NT2/D1 (cell line): ENCODE results near the gene NACC2.

Experiments
- DNase-seq: peaks from one replicate; pipeline ENCODE4 v3.0.0-alpha.2; 2011; ENCODE audit warnings: low read depth, low spot score
- H3K27me3 ChIP-seq: 2 replicates; pipeline ENCODE4 v1.6.0; 2011; ENCODE audit warnings: mild to moderate bottlenecking; ENCODE audit not compliant: insufficient read length, insufficient read depth
- H3K36me3 ChIP-seq: 2 replicates; pipeline ENCODE4 v1.6.1; 2011; ENCODE audit warnings: mild to moderate bottlenecking, low read length, mixed read lengths; ENCODE audit not compliant: insufficient read depth, insufficient read length
- H3K4me1 ChIP-seq: 2 replicates; pipeline ENCODE4 v1.5.1; 2011; ENCODE audit not compliant: insufficient read depth, insufficient read length
- H3K4me3 ChIP-seq: 2 replicates; pipeline ENCODE4 v1.5.1; 2011; ENCODE audit warnings: low read depth; ENCODE audit not compliant: insufficient read length
- H3K9ac ChIP-seq: 2 replicates; pipeline ENCODE4 v1.6.0; 2011; ENCODE audit warnings: low read depth; ENCODE audit not compliant: insufficient read length
- H3K9me3 ChIP-seq: 2 replicates; pipeline ENCODE4 v1.5.1; 2011; ENCODE audit warnings: mild to moderate bottlenecking, low read length; ENCODE audit not compliant: insufficient read depth
- SUZ12 ChIP-seq: IDR thresholded peaks from 2 replicates; pipeline ENCODE4 v1.6.1; 2011; ENCODE audit not compliant: insufficient read length, insufficient read depth; ENCODE audit errors: extremely low read depth
- YY1 ChIP-seq: IDR thresholded peaks from 2 replicates; pipeline ENCODE4 v1.6.1; 2011; ENCODE audit not compliant: insufficient read length, insufficient read depth
- ZNF274 ChIP-seq: IDR thresholded peaks from 2 replicates; pipeline ENCODE4 v1.6.1; 2011; ENCODE audit warnings: mild to moderate bottlenecking, low read depth, low read length

Gene NACC2

DNA sequence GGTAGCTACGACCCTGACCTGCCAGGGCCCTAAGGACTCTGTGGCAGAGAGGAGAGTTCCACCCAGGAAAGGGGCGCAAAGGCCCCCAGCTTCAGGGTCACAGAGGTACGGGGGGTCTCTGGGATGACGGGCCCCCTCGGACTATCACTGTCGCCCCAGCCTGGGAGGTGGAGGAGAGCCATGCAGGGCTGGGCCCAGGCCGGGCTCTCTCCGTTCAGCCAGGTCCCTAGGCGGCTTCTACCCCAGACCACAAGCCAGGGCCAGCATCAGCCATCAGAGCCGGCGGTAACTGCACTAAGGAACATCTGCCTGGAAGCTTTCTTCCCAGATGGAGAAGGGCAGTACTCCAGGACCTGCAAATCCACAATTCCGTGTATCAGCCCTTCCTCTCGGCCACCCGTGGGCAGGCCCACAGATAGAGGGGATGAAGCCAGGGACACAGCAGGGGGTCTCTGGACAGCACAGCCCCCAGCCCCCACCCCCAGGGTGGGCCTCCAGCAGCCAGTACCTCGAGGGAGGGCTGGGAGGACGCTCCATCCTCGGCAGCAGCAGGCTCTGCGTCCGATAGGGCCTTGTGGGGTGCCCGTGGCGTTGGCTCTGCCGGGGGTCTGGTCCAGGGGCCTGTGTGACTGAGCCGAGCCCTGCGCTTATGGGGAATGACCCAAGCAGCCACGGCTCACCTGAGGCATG lies 38.4 kb downstream of the NACC2 start:
- TF ChIP-seq ZNF274, result no peak
- TF ChIP-seq SUZ12, result no peak
- TF ChIP-seq YY1, result no peak
- DNase-seq, result no peak
- peak overlapping the region; percentile 18 for H3K9ac ChIP-seq
- H3K4me1 ChIP-seq, result peaks cover 65% of the 10 kb centered on the region
- no peaks in the 10 kb centered on the region for H3K27me3 ChIP-seq
- no peak overlapping the region for H3K4me3 ChIP-seq
- peaks cover 13% of the 10 kb centered on the region for H3K36me3 ChIP-seq
- no peaks in the 10 kb centered on the region for H3K9me3 ChIP-seq

DNA sequence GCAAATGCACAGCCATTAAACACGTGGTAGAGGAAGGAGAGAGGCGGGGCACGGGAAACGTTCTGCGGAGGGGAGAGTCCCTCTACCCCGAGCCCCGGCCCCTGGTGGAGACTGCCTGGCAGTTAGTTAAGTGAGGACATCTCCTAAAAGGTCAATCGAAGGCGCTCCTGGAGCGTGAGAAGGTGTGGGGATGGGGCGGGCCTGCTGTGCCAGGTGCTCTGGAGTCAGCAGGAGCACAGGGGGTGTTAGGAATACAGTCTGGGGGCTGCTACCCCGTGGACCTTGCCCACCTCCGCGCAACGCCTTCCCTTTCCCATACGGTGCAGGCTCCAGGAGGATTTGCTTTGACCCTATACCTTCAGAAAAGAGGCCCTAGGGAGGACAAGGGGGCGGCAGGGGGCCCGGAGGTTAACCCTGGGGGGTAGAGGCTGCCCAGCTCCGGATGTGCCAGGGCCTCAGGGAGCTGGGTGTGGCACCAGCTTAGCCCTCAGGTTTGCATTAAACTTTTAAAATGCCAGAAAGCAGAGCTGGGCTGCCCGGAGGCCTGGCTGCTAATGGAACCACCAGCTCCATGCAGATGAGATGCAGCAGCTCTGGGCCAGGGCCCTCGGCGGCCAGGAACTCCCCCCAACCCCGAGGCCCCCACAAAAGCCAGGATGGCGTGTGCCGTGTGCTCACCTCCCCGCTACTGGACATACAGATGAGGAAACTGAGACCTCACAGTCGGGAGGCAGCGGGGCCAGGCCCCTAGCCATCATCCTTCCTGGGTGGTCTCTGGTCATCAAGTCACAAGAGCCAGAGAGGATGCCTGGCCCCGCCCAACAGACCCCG lies 39.2 kb downstream of the NACC2 start:
- no peak for DNase-seq
- peaks cover 6% of the 10 kb centered on the region for H3K36me3 ChIP-seq
- TF ChIP-seq SUZ12 (no peak), YY1 (no peak), ZNF274 (no peak)
- peaks cover 65% of the 10 kb centered on the region for H3K4me1 ChIP-seq
- no peaks in the 10 kb centered on the region for H3K9me3 ChIP-seq
- H3K27me3 ChIP-seq, result no peaks in the 10 kb centered on the region
- H3K4me3 ChIP-seq, result no peak overlapping the region
- peak overlapping the region; percentile 50 for H3K9ac ChIP-seq

DNA sequence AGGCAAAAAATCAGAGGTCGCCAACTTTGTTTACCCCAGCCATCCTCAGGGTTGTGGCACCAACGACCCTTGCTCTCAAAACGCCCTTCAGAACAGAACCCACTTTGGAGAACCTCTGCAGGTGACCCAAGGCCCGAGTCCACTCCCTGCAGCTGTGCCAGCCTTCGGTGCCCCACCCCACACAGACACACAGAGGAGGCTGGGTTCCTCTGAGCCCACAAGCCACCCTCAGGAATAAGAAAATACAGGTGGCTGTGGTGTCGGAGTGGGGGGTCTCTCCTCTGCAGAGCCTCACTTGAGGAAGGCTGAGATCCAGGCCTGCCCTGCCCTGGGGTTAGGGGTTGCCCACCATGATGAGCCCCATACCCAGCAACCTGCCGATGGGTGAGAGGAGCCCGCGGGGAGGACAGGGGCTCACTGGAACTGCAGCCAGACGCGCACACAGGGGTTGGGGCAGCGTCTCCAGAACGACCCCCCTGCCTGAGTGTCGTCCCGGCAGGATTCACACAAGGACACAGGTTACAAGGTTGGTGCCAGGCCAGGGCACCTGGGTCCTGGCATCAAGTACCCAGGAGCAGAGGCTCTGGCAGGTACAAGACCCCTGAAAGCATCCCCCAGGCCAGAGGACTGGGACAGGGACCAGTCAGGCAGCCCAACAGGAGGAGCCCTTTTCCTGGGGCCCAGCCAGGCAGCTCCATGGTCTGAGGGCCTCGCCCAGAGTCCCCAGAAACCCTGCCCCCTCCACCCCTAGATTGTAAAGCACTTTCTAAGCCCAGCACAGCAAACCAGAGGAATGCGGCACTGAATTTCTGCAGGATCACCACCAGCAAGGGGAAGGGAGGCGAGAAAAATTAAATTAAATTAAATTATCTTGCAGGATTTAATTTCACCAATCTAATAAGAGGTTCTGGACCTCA lies 40.0 kb downstream of the NACC2 start:
- H3K36me3 ChIP-seq, result peaks cover 8% of the 10 kb centered on the region
- no peak for TF ChIP-seq SUZ12
- no peak for TF ChIP-seq ZNF274
- no peak for TF ChIP-seq YY1
- no peak for DNase-seq
- H3K9me3 ChIP-seq, result no peaks in the 10 kb centered on the region
- peak overlapping the region; percentile 50 for H3K9ac ChIP-seq
- H3K4me1 ChIP-seq, result peaks cover 68% of the 10 kb centered on the region
- H3K4me3 ChIP-seq, result no peak overlapping the region
- H3K27me3 ChIP-seq, result no peaks in the 10 kb centered on the region

DNA sequence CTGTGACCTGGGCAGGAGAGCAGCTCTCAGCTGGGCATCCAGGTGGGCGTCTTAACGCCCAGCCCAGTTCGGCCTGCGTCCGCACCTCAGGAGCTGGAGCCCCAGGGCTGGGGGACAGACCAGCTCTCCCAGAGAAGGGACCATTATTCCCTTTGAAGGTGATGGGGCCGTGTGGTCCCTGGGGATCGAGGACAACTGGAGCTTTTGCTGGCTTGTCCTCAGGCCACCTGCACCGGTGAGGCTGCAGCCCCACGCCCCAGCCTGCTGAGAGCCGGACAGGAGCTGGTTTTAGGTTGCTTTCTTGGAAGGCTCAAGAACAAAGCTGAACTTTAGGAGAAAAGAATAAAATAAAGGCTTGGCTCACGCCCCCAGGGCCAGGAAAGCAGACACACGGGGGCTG lies 40.9 kb downstream of the NACC2 start:
- Histone ChIP-seq H3K4me1 (peaks cover 68% of the 10 kb centered on the region), H3K9me3 (no peaks in the 10 kb centered on the region), H3K4me3 (no peak overlapping the region), H3K27me3 (no peaks in the 10 kb centered on the region), H3K36me3 (peaks cover 17% of the 10 kb centered on the region), H3K9ac (peak overlapping the region; percentile 85)
- TF ChIP-seq YY1 (no peak), ZNF274 (no peak), SUZ12 (no peak)
- DNase-seq, result no peak

DNA sequence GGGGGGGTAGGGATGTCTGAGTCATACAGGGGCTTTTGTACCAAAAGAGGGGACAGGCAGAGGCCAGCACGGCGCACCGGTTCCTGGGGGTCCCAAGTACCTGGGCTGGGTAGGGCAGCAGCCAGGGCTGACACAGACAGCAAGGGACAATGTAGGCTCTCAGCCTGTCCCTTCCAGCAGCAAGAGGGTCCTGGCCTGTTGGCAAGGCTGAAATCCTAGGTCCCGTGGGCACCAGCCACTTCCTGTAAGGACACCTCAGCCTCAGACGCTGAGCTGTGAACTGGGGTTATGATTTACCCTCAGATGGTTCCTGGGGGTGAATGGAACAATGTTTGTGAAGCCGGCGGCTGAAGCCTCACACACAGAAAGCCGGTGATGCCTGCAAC lies 41.3 kb downstream of the NACC2 start:
- Histone ChIP-seq H3K27me3 (no peaks in the 10 kb centered on the region), H3K9me3 (no peaks in the 10 kb centered on the region), H3K36me3 (peaks cover 20% of the 10 kb centered on the region), H3K4me1 (peaks cover 68% of the 10 kb centered on the region), H3K4me3 (no peak overlapping the region), H3K9ac (peak overlapping the region; percentile 85)
- DNase-seq, result no peak
- TF ChIP-seq YY1, result no peak
- TF ChIP-seq SUZ12, result no peak
- TF ChIP-seq ZNF274, result no peak

DNA sequence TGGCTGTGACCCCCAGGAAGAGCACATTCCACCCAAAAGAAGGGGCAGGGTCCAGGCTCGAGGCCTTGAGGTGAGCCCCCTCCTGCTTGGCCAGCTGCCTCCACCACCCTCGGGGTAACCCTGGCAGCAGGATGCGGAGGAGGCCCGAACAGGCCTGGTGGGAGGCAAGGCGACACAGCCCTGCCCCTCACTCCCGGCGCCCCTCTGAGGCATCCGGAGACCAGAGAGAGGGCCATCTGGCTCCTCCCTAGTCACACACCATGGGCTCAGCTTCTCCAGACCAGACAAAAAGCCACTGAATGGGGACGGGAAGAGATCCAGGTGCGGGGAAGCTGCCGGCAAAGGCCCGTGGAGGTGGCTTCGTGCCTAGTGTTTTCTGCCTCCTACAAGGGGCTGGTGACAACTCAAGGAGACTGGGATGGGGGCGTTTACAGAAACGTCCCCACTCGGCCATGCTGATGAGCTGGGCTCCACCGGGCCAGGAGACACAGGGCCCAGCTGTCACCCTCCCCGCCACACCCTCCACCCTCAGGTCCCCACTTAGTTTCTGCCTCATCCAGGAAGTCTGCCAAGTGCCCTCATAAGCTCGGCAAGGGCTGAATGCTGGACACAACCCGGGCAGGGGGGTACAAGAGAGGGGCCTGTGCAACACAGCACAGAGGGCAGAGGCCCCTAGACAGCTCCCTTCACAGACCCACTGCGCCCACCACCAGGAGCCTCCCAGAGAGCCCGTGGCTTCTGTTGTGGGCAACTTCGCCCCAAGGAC lies 41.9 kb downstream of the NACC2 start:
- H3K4me1 ChIP-seq, result peaks cover 72% of the 10 kb centered on the region
- peak overlapping the region; percentile 85 for H3K9ac ChIP-seq
- H3K36me3 ChIP-seq, result peaks cover 25% of the 10 kb centered on the region
- no peak for DNase-seq
- no peaks in the 10 kb centered on the region for H3K27me3 ChIP-seq
- no peaks in the 10 kb centered on the region for H3K9me3 ChIP-seq
- TF ChIP-seq YY1, result no peak
- H3K4me3 ChIP-seq, result peak overlapping the region; percentile 87
